Measurements from ENCODE around the gene BTBD10.
A peak's percentile ranks its signal among the peaks of the same experiment; 100 is the strongest.

The BTBD10 gene

GRCh38 chr11:13462901-13463778, at the start of gene BTBD10:
TSS of gene BTBD10 (minus strand) at chr11:13463222. CDS start at chr11:13445124, 18,098 bp downstream.
- ATAC-seq, result peak; percentile 98
- peak; percentile 90 for DNase-seq

- DNase-seq (no peak), ATAC-seq (no peak)
Observed at GRCh38 chr11:13503393-13503792, 40.4 kb upstream of the BTBD10 start.

GRCh38 chr11:13502492-13502891, 39.5 kb upstream of the BTBD10 start:
- ATAC-seq (no peak), DNase-seq (no peak)

- DNase-seq (no peak), ATAC-seq (no peak)
Observed at GRCh38 chr11:13495929-13496328, 32.9 kb upstream of the BTBD10 start, which contains the start of gene PTH. TSS of gene PTH (minus strand) at chr11:13495997. CDS start at chr11:13492855, 3,142 bp downstream.

GRCh38 chr11:13494051-13494450, 31.0 kb upstream of the BTBD10 start:
- DNase-seq (no peak), ATAC-seq (no peak)

- no peak for ATAC-seq
- no peak for DNase-seq
Observed at GRCh38 chr11:13487661-13488030, 24.6 kb upstream of the BTBD10 start.

- ATAC-seq, result peak; percentile 76
- peak; percentile 63 for DNase-seq
Observed at GRCh38 chr11:13486926-13487660, 24.1 kb upstream of the BTBD10 start.

GRCh38 chr11:13480198-13480597, 17.2 kb upstream of the BTBD10 start:
- ATAC-seq (no peak), DNase-seq (no peak)

- ATAC-seq (no peak), DNase-seq (no peak)
Observed at GRCh38 chr11:13479688-13480087, 16.7 kb upstream of the BTBD10 start.

GRCh38 chr11:13475091-13475490, 12.1 kb upstream of the BTBD10 start:
- DNase-seq, result no peak
- ATAC-seq, result no peak

GRCh38 chr11:13473013-13473722, 10.1 kb upstream of the BTBD10 start:
- no peak for ATAC-seq

GRCh38 chr11:13468750-13469149, 5.7 kb upstream of the BTBD10 start:
- ATAC-seq (no peak), DNase-seq (no peak)

More at GRCh38 chr11:13473013-13473722, 10.1 kb upstream of the BTBD10 start:
- no peak for DNase-seq

- ATAC-seq, result no peak
- no peak for DNase-seq
Observed at GRCh38 chr11:13465909-13466371, 2.9 kb upstream of the BTBD10 start.

GRCh38 chr11:13463779-13464290, 813 bp upstream of the BTBD10 start:
- ATAC-seq (no peak), DNase-seq (no peak)

GRCh38 chr11:13462311-13462900, 616 bp downstream of the BTBD10 start:
- DNase-seq, result peak; percentile 74
- peak; percentile 59 for ATAC-seq

GRCh38 chr11:13461291-13461690, 1.7 kb downstream of the BTBD10 start:
- ATAC-seq, result no peak

GRCh38 chr11:13450832-13451397, 12.1 kb downstream of the BTBD10 start:
- DNase-seq, result no peak
- ATAC-seq, result no peak

More at GRCh38 chr11:13461291-13461690, 1.7 kb downstream of the BTBD10 start:
- DNase-seq, result no peak

- DNase-seq, result no peak
- no peak for ATAC-seq
Observed at GRCh38 chr11:13449522-13449921, 13.5 kb downstream of the BTBD10 start.

- ATAC-seq, result no peak
- no peak for DNase-seq
Observed at GRCh38 chr11:13448876-13449275, 14.1 kb downstream of the BTBD10 start.

- ATAC-seq (no peak), DNase-seq (no peak)
Observed at GRCh38 chr11:13446444-13446843, 16.6 kb downstream of the BTBD10 start.

GRCh38 chr11:13445588-13445987, 17.4 kb downstream of the BTBD10 start:
- ATAC-seq (no peak), DNase-seq (no peak)

Data from stimulated activated naive CD8-positive, alpha-beta T cell treated with anti-CD3 and anti-CD28 coated beads, Interleukin-15, Interleukin-2, amounts not matched to agents 100 U/mL and 50 U/mL, for 24 hours (primary cell).